A673 (cell line): ENCODE results near the gene GPR155.

ENCODE experiments used
- CTCF ChIP-seq: fragments of 300-800, 200-600 bp; sonication (generic); conservative IDR thresholded peaks from 2 replicates; pipeline ENCODE4 v1.5.1; 2017; ENCODE audit warnings: low read depth, mild to moderate bottlenecking, antibody characterized with exemption, low read length, moderate library complexity, mixed read lengths
- EZH2 ChIP-seq: fragments of 200-600 bp; sonication (generic); IDR thresholded peaks from 2 replicates; pipeline ENCODE4 v1.6.1; 2017; ENCODE audit warnings: borderline replicate concordance, low read depth, mild to moderate bottlenecking, mixed read lengths, antibody characterized with exemption, low read length; ENCODE audit not compliant: poor library complexity, severe bottlenecking

GRCh38 chr2:174516501-174517378 lies 29.9 kb upstream of the GPR155 start:
- TF ChIP-seq EZH2 (no peak), CTCF (no peak)
